ENCODE measurements around the gene IRAK2. TPM values are rescaled to one million over a fixed set of nuclear protein-coding genes. Genes with fewer than 3 reads are reported as not detected.

IRAK2 gene
- total and polyA plus RNA-seq, 2 of the 8 experiments (the other 6 are each of a cell fraction or from before 2014, with no cell fraction given): 1.5 TPM

GRCh38 chr3:10213156-10213792 lies 48.6 kb downstream of the IRAK2 start (continued):
- TF ChIP-seq CHD7 (IDR thresholded peaks at IDR 0.05; ENCODE audit: insufficient replicate concordance, low read length): no peak
- TF ChIP-seq BRCA1 (IDR thresholded peaks at IDR 0.05; ENCODE audit: low read depth, low read length): no peak
- TF ChIP-seq JUND (IDR thresholded peaks at IDR 0.05; ENCODE audit: low read length): no peak
- no peak for TF ChIP-seq TCF12 (IDR thresholded peaks at IDR 0.05; ENCODE audit: low read depth, low read length)
- TF ChIP-seq NANOG (IDR thresholded peaks at IDR 0.05; ENCODE audit: insufficient read depth, low read depth, low read length, poor library complexity, severe bottlenecking): no peak
- TF ChIP-seq TEAD4 (IDR thresholded peaks at IDR 0.05; ENCODE audit: low read depth, low read length): no peak

All from H1 (cell line).